Caco-2 (cell line): ENCODE data around the gene KHNYN. TPM values are rescaled to one million over a fixed set of nuclear protein-coding genes. Genes with fewer than 3 reads are reported as not detected.

Experiments
- BruUV-seq: library from RNA; stranded (reverse); fragments of 400-500 nt; replicated peaks from 2 replicates; lab custom pipeline; 2021; lab: Mats Ljungman, UMichigan
- CTCF ChIA-PET: fragments of 300-600 bp; sonication (Branson Sonifier 250); formaldehyde crosslinking; loops from one replicate; lab custom pipeline; 2022; ENCODE audit warnings: antibody characterized with exemption; lab: Charles Lee
- POLR2A ChIA-PET: fragments of 300-600 bp; sonication (Branson Sonifier 250); formaldehyde crosslinking; loops from one replicate; lab custom pipeline; 2022; ENCODE audit warnings: antibody characterized with exemption; lab: Charles Lee
- DNase-seq, 2 experiments: peaks; one replicate each; pipeline versions ENCODE4 v3.0.0 to v3.0.0-alpha.2; 2020 to 2022
- H3K27me3 ChIP-seq: replicated peaks from 2 replicates; pipeline ENCODE4 v1.6.0; 2011; ENCODE audit warnings: low read length; ENCODE audit not compliant: control insufficient read depth, insufficient read depth
- H3K36me3 ChIP-seq: 2 replicates; pipeline ENCODE4 v1.5.1; 2011; ENCODE audit warnings: low read length; ENCODE audit not compliant: control insufficient read depth, insufficient read depth
- H3K4me1 ChIP-seq: fragments of 250-450 bp; sonication (Bioruptor Pico); 2 replicates; pipeline ENCODE4 v1.5.1; 2020; ENCODE audit warnings: mild to moderate bottlenecking
- H3K4me3 ChIP-seq: 2 replicates; pipeline ENCODE4 v1.5.1; 2011; ENCODE audit warnings: low read depth, mild to moderate bottlenecking, control low read depth, low read length
- H3K9me3 ChIP-seq: fragments of 250-450 bp; sonication (Bioruptor Pico); 2 replicates; pipeline ENCODE4 v1.5.1; 2020; ENCODE audit warnings: mild to moderate bottlenecking, moderate library complexity
- H3K27ac Mint-ChIP-seq: one replicate; pipeline ENCODE4 v1.8.0; 2022; ENCODE audit warnings: mixed read lengths; ENCODE audit not compliant: unreplicated experiment
- H3K27me3 Mint-ChIP-seq: one replicate; pipeline ENCODE4 v1.8.0; 2022; ENCODE audit warnings: mixed read lengths; ENCODE audit not compliant: insufficient read depth, unreplicated experiment
- H3K36me3 Mint-ChIP-seq: one replicate; pipeline ENCODE4 v1.8.0; 2022; ENCODE audit warnings: mild to moderate bottlenecking, mixed read lengths; ENCODE audit not compliant: insufficient read depth, unreplicated experiment
- H3K4me1 Mint-ChIP-seq: one replicate; pipeline ENCODE4 v1.8.0; 2022; ENCODE audit warnings: low read depth, mixed read lengths; ENCODE audit not compliant: unreplicated experiment
- H3K4me3 Mint-ChIP-seq: one replicate; pipeline ENCODE4 v1.8.0; 2022; ENCODE audit warnings: mild to moderate bottlenecking, moderate library complexity, mixed read lengths; ENCODE audit not compliant: unreplicated experiment
- H3K9me3 Mint-ChIP-seq: one replicate; pipeline ENCODE4 v1.8.0; 2022; ENCODE audit warnings: mixed read lengths; ENCODE audit not compliant: unreplicated experiment
- intact Hi-C: fragments of 100-400 bp; cut with micrococcal nuclease; formaldehyde crosslinking; loops from one replicate; pipeline ENCODE4 v1.10.0; 2022; ENCODE audit not compliant: unreplicated experiment
- total RNA-seq: library from RNA; stranded (reverse); gene quantifications from 2 replicates; pipeline ENCODE4 v1.2.3, GENCODE V29; 2022
- TF ChIP-seq, protein P1 (sequence below), 2 experiments: fragments of 200-600 bp in 1 of 2; IDR thresholded peaks; 1 replicate in 1 of 2; 2 replicates in 1 of 2; pipeline versions ENCODE4 v1.5.1 to v1.8.0; 2011 to 2022; ENCODE audit warnings: antibody characterized with exemption in 1 of 2, control low read depth in 1 of 2, inconsistent platforms in 1 of 2, low read depth in 1 of 2, low read length in 1 of 2, mild to moderate bottlenecking in 1 of 2, moderate library complexity in 1 of 2; ENCODE audit not compliant: insufficient read depth in 1 of 2, severe bottlenecking in 1 of 2, unreplicated experiment in 1 of 2

The KHNYN gene
- total RNA-seq, 1 experiment from 2014 or later = 50.5 TPM

DNA sequence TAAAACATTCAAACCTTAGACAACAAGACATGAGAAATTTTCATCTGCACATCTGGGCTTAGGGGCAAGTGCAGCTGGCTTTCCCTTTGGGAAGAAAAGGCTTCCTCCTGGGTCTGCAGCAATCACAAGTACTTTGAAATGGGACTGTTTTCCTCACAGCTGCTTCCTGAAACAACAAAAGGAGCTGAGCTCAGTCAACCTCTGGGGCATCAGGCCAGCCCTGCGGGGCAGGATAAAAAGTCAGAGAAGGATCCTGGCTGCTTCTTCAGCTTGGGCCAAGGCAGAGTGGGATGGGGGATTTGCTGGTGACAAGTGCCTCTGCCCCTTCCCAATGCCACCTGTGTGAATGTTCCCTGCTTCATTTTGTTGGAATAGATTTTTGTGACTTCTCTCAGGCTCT is 29.0 kb downstream of the KHNYN start:
- no peaks in the 10 kb centered on the region for H3K27me3 ChIP-seq
- ChIA-PET CTCF (no interaction called here), POLR2A (no interaction called here)
- H3K4me1 ChIP-seq = no peaks in the 10 kb centered on the region
- Mint-ChIP-seq H3K36me3 (no peaks in the 10 kb centered on the region), H3K27ac (no peak overlapping the region), H3K4me3 (no peak overlapping the region), H3K27me3 (no peaks in the 10 kb centered on the region), H3K4me1 (no peaks in the 10 kb centered on the region), H3K9me3 (peaks cover 8% of the 10 kb centered on the region)
- intact Hi-C loops = no loop called here
- no peak for DNase-seq
- H3K36me3 ChIP-seq = no peaks in the 10 kb centered on the region
- TF ChIP-seq, protein P1, sequence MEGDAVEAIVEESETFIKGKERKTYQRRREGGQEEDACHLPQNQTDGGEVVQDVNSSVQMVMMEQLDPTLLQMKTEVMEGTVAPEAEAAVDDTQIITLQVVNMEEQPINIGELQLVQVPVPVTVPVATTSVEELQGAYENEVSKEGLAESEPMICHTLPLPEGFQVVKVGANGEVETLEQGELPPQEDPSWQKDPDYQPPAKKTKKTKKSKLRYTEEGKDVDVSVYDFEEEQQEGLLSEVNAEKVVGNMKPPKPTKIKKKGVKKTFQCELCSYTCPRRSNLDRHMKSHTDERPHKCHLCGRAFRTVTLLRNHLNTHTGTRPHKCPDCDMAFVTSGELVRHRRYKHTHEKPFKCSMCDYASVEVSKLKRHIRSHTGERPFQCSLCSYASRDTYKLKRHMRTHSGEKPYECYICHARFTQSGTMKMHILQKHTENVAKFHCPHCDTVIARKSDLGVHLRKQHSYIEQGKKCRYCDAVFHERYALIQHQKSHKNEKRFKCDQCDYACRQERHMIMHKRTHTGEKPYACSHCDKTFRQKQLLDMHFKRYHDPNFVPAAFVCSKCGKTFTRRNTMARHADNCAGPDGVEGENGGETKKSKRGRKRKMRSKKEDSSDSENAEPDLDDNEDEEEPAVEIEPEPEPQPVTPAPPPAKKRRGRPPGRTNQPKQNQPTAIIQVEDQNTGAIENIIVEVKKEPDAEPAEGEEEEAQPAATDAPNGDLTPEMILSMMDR (IDR thresholded peaks at IDR 0.05; ENCODE audit: insufficient read depth in 1 of 2, low read depth in 1 of 2, low read length in 1 of 2, severe bottlenecking in 1 of 2, unreplicated experiment in 1 of 2) = no peak
- BruUV-seq = no TSS peak
- no peak overlapping the region for H3K4me3 ChIP-seq
- H3K9me3 ChIP-seq = no peaks in the 10 kb centered on the region; the same call in none of the 2 replicates

DNA sequence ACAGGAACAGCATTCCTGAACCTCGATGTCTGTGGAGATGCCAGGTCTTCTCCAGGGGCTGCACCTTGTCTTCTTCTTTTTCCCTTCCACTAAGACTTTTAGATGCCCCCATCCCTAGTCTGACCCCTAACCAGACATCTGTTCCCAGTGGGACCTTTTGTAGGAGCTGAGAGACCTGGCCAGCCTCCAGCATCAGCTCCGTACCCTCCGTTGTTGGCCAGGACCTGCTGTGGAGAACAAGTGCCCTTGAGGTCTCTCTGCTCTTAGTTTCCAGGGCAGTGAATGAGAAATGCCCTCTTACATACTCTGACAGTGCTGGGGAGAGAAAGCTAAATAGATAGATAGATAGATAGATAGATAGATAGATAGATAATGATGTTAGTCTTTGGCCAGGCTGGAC is 29.6 kb downstream of the KHNYN start:
- intact Hi-C loops = no loop called here
- POLR2A ChIA-PET = no interaction called here
- TF ChIP-seq, protein P1 (IDR thresholded peaks at IDR 0.05; ENCODE audit: insufficient read depth in 1 of 2, low read depth in 1 of 2, low read length in 1 of 2, severe bottlenecking in 1 of 2, unreplicated experiment in 1 of 2) = no peak
- DNase-seq = no peak
- H3K27ac Mint-ChIP-seq = no peak overlapping the region
- no peaks in the 10 kb centered on the region for H3K27me3 Mint-ChIP-seq
- H3K4me1 Mint-ChIP-seq = no peaks in the 10 kb centered on the region
- peaks cover 2% of the 10 kb centered on the region for H3K9me3 Mint-ChIP-seq
- Histone ChIP-seq H3K4me1 (no peaks in the 10 kb centered on the region), H3K27me3 (no peaks in the 10 kb centered on the region), H3K36me3 (no peaks in the 10 kb centered on the region), H3K4me3 (no peak overlapping the region), H3K9me3 (no peaks in the 10 kb centered on the region; the same call in none of the 2 replicates)
- CTCF ChIA-PET = no interaction called here
- no peak overlapping the region for H3K4me3 Mint-ChIP-seq
- H3K36me3 Mint-ChIP-seq = no peaks in the 10 kb centered on the region
- no TSS peak for BruUV-seq

DNA sequence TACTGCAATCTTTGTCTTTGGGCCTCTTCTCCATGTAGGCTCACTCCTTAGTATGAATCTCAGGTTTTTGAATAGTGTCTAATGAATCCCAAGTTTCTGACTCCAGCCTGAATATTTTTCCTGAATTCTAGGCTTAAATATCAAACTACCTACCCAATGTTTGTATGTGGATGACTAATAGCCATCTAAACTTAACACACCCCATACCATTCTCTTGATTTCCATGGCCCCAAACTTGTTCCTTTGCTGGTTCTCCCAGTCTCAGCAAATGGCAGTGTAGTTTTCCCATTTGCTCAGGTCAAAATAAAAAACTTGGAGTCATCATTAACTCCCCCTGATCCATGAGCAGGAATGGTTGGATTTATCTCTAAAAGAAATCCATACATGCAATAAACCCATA is 31.6 kb downstream of the KHNYN start:
- intact Hi-C loops = no loop called here
- POLR2A ChIA-PET = no interaction called here
- no peak overlapping the region for H3K27ac Mint-ChIP-seq
- no peaks in the 10 kb centered on the region for H3K27me3 Mint-ChIP-seq
- Histone ChIP-seq H3K9me3 (no peaks in the 10 kb centered on the region), H3K4me3 (no peak overlapping the region), H3K4me1 (no peaks in the 10 kb centered on the region), H3K27me3 (no peaks in the 10 kb centered on the region), H3K36me3 (no peaks in the 10 kb centered on the region)
- no peaks in the 10 kb centered on the region for H3K4me1 Mint-ChIP-seq
- BruUV-seq = no TSS peak
- H3K4me3 Mint-ChIP-seq = no peak overlapping the region
- TF ChIP-seq, protein P1 (IDR thresholded peaks at IDR 0.05; ENCODE audit: insufficient read depth in 1 of 2, low read depth in 1 of 2, low read length in 1 of 2, severe bottlenecking in 1 of 2, unreplicated experiment in 1 of 2) = no peak
- CTCF ChIA-PET = no interaction called here
- H3K36me3 Mint-ChIP-seq = no peaks in the 10 kb centered on the region
- H3K9me3 Mint-ChIP-seq = no peaks in the 10 kb centered on the region
- DNase-seq = no peak
